ENCODE data around the gene RIMBP2.
"Not testable (repeated sequence)": the region's sequence is repeated elsewhere in the genome, so short reads cannot be mapped to it uniquely, and the experiment has no call there.

The RIMBP2 gene

DNA sequence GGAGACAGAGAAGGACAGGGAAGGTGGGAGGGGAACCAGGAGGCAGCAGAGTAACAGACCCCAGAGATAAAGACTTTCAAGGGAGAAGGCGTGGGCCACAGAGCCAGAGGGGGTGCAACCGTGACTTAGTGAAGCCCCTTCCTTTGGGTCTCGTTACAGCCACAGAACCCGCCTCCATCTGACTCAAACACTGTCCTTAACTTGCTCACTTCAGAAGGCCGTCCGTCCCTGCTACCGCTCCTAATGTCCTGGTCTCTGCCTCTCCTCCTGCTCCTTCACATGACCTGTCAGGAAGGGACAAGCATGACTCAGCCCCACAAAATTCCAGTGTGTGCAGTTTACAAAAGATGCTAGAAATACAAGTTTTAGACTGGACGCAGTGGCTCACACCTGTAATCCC is 18.0 kb downstream of the RIMBP2 start:
- Histone ChIP-seq H3K9me3 (ENCODE audit: control insufficient read depth in 2 of 2, low read length in 2 of 2) (no peaks in the 10 kb centered on the region), H3K27me3 (ENCODE audit: control insufficient read depth in 2 of 2, insufficient read depth in 2 of 2, low read length in 2 of 2) (no peaks in the 10 kb centered on the region), H3K9ac (ENCODE audit: low read depth in 1 of 2, low read length in 2 of 2) (no peak overlapping the region), H3K4me3 (ENCODE audit: low read length in 2 of 2) (no peak overlapping the region), H3K4me1 (ENCODE audit: control insufficient read depth in 2 of 2, insufficient read depth in 2 of 2, low read length in 2 of 2) (no peaks in the 10 kb centered on the region), H3K27ac (ENCODE audit: low read depth in 2 of 2, low read length in 2 of 2) (no peak overlapping the region), H3K36me3 (ENCODE audit: control insufficient read depth in 2 of 2, insufficient read depth in 2 of 2, low read length in 2 of 2) (no peaks in the 10 kb centered on the region)

DNA sequence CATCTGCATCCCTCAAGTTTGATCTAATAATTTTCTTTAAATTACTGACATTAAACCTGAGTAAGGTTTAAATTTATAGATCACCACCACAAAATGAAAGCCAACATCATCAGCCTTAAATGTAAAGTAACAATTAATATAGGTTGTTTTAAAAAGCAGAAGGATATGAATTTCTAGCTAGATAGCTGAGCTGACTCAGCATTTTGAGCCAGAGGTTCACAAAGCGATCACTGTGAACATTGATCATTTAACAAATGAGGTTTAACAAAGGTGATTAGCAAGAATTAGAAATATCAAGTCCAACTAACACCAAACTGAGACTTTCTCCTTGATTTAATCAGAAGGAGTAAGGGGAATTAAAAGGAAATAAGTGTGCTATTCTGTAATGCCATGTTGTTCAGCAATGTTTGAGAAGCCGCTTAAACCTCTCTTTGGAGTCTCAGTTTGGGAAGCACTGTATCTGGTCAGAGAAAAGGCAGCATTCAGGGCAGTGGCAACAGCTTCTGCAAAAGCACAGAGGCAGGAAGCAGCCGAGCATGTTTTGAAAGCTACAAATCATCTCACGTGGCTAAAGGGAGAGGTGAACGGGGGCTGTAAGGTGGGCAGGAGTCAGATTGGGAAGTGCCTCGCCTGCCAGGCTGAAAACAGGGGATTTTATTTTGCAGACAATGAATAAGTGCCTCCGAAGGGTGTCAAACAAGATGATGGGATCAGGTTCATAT is 19.6 kb downstream of the RIMBP2 start:
- Histone ChIP-seq H3K36me3 (ENCODE audit: control insufficient read depth in 2 of 2, insufficient read depth in 2 of 2, low read length in 2 of 2) (no peaks in the 10 kb centered on the region), H3K27me3 (ENCODE audit: control insufficient read depth in 2 of 2, insufficient read depth in 2 of 2, low read length in 2 of 2) (no peaks in the 10 kb centered on the region), H3K9me3 (ENCODE audit: control insufficient read depth in 2 of 2, low read length in 2 of 2) (no peaks in the 10 kb centered on the region), H3K9ac (ENCODE audit: low read depth in 1 of 2, low read length in 2 of 2) (no peak overlapping the region), H3K27ac (ENCODE audit: low read depth in 2 of 2, low read length in 2 of 2) (no peak overlapping the region), H3K4me1 (ENCODE audit: control insufficient read depth in 2 of 2, insufficient read depth in 2 of 2, low read length in 2 of 2) (no peaks in the 10 kb centered on the region), H3K4me3 (ENCODE audit: low read length in 2 of 2) (no peak overlapping the region)

DNA sequence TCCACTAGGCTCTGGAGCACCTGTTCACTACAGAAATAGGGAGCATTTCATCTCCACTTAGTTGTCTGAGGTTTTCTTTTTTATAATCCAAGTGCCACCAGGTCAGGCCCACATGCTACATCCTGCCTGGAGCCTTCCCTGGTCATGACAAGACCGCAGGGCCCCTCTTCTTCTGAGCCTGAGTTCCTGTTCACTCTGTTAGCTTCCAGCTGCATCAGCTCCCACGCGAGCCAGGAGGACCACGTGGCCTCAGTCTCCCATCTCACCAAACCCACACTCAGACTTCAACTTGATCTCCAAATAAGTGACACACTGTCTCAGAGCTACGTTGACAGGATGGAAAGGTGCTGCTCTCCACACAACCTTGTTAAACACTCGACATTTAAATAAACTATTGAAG is 21.0 kb downstream of the RIMBP2 start:
- Histone ChIP-seq H3K9ac (ENCODE audit: low read depth in 1 of 2, low read length in 2 of 2) (no peak overlapping the region), H3K27me3 (ENCODE audit: control insufficient read depth in 2 of 2, insufficient read depth in 2 of 2, low read length in 2 of 2) (no peaks in the 10 kb centered on the region), H3K4me3 (ENCODE audit: low read length in 2 of 2) (no peak overlapping the region), H3K4me1 (ENCODE audit: control insufficient read depth in 2 of 2, insufficient read depth in 2 of 2, low read length in 2 of 2) (no peaks in the 10 kb centered on the region), H3K9me3 (ENCODE audit: control insufficient read depth in 2 of 2, low read length in 2 of 2) (no peaks in the 10 kb centered on the region), H3K36me3 (ENCODE audit: control insufficient read depth in 2 of 2, insufficient read depth in 2 of 2, low read length in 2 of 2) (no peaks in the 10 kb centered on the region), H3K27ac (ENCODE audit: low read depth in 2 of 2, low read length in 2 of 2) (no peak overlapping the region)

DNA sequence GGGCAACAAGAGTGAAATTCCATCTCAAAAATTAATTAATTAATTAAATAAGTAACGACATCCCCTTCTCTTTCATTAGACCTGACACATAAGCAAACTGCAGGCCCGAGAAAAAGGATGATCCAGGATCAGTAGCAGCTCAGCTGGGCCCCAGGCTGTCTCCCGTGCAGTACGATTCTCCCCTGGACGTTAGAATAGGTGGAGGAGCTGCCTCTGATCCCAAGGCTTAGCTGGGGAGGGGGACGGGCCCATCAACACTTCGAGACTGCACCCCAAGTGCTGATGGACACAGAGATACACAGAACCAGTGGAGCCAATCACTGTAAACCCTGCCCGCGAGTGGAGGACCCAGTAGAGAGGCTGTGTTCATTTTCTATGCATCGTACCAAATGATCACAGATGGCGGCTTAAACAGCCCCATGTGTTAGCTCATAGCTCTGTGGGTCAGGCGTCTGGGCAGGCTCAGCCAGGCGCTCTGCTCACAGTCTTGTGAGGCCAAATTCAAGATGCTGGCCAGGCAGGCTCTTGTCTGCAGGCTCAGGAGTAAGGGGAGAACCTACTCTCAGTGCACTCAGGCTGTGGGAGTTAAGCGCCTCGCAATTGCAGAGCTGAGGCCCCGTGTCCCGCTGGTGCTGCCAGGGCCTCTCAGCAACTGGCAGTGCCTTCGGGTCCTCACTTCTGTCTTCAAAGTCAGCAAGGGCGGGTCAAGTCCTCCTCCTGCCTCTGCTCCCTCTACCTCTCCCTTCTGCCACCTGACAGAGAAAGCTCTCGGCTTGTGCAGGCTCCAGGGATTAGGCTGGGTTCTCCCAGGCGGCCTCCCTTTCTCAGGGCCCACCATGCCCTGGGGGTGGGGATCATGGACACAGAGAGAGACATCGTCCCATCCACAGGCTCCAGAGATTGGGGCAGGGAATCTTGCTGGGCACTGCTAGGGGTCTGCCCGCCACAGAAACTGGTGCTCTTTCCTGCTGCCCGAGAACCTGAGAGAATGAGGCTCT is 26.4 kb downstream of the RIMBP2 start:
- Histone ChIP-seq H3K4me3 (ENCODE audit: low read length in 2 of 2) (no peak overlapping the region), H3K27ac (ENCODE audit: low read depth in 2 of 2, low read length in 2 of 2) (no peak overlapping the region), H3K9ac (ENCODE audit: low read depth in 1 of 2, low read length in 2 of 2) (no peak overlapping the region), H3K9me3 (ENCODE audit: control insufficient read depth in 2 of 2, low read length in 2 of 2) (no peaks in the 10 kb centered on the region), H3K27me3 (ENCODE audit: control insufficient read depth in 2 of 2, insufficient read depth in 2 of 2, low read length in 2 of 2) (no peaks in the 10 kb centered on the region), H3K4me1 (ENCODE audit: control insufficient read depth in 2 of 2, insufficient read depth in 2 of 2, low read length in 2 of 2) (no peaks in the 10 kb centered on the region), H3K36me3 (ENCODE audit: control insufficient read depth in 2 of 2, insufficient read depth in 2 of 2, low read length in 2 of 2) (no peaks in the 10 kb centered on the region)

DNA sequence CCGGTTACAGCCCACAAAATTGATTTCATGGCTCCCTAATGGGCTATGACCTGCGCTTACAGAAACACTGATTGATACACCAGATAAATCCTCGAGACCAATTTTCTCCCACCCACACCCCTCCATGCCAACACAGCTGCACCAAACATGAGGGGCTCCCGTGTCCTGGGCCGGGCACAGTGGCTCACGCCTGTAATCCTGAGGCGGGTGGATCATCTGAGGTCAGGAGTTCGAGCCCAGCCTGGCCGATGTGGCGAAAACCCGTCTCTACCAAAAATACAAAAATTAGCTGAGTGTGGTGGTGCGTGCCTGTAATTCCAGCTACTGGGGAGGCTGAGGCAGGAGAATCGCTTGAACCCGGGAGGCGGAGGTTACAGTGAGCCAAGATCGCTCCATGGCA is 27.1 kb downstream of the RIMBP2 start:
- not testable (repeated sequence) for H3K9me3 ChIP-seq (ENCODE audit: control insufficient read depth in 2 of 2, low read length in 2 of 2); H3K4me1 ChIP-seq (ENCODE audit: control insufficient read depth in 2 of 2, insufficient read depth in 2 of 2, low read length in 2 of 2); H3K9ac ChIP-seq (ENCODE audit: low read depth in 1 of 2, low read length in 2 of 2); H3K27ac ChIP-seq (ENCODE audit: low read depth in 2 of 2, low read length in 2 of 2); H3K36me3 ChIP-seq (ENCODE audit: control insufficient read depth in 2 of 2, insufficient read depth in 2 of 2, low read length in 2 of 2); H3K27me3 ChIP-seq (ENCODE audit: control insufficient read depth in 2 of 2, insufficient read depth in 2 of 2, low read length in 2 of 2); H3K4me3 ChIP-seq (ENCODE audit: low read length in 2 of 2)

DNA sequence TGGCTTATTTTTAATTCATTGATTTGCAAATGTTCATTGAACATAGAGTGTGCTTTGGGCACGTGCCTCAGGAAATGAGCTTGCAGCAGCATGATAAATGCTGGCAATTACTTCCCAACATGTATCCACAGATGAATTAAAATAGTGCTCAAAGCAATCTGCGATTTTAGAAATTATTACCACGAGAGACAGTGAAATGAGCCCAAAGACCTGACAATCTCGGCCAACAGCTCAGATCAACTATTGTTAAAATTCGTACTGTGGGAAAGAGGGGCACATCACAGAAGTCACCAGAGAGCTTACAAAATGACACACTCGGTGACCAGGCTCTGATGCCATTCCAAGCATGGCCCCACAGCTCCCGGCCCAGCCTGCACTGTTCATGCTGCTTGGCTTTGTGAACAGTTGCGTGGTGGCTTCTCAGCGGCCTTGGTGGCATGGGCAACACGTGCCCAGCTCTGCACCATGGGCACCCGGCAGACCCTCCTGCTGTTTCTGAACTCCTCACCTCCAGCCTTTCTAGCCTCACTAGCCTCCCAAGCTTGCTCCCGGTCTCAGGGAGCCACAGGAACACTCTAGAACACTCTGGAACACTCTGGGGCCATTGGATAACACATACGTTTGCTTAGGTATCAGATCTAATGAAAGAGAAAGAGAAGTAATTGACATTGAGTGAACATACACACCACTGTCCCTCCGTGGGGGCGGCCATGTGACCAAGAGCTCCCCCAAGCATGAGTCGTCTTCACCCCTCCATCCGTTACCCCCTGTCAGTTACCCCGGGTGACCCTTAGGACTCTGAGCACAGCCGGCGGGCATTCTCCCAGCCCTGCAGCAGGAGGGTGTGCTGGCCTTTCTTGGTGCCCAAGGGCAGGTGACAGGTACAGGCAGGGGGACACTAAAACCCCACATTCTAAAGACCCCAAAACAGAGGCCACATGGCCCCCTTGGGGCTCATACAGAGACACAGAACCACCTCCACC is 28.0 kb downstream of the RIMBP2 start:
- Histone ChIP-seq H3K36me3 (ENCODE audit: control insufficient read depth in 2 of 2, insufficient read depth in 2 of 2, low read length in 2 of 2) (no peaks in the 10 kb centered on the region), H3K27me3 (ENCODE audit: control insufficient read depth in 2 of 2, insufficient read depth in 2 of 2, low read length in 2 of 2) (no peaks in the 10 kb centered on the region), H3K4me1 (ENCODE audit: control insufficient read depth in 2 of 2, insufficient read depth in 2 of 2, low read length in 2 of 2) (no peaks in the 10 kb centered on the region), H3K9me3 (ENCODE audit: control insufficient read depth in 2 of 2, low read length in 2 of 2) (no peaks in the 10 kb centered on the region), H3K9ac (ENCODE audit: low read depth in 1 of 2, low read length in 2 of 2) (no peak overlapping the region), H3K27ac (ENCODE audit: low read depth in 2 of 2, low read length in 2 of 2) (no peak overlapping the region), H3K4me3 (ENCODE audit: low read length in 2 of 2) (no peak overlapping the region)

DNA sequence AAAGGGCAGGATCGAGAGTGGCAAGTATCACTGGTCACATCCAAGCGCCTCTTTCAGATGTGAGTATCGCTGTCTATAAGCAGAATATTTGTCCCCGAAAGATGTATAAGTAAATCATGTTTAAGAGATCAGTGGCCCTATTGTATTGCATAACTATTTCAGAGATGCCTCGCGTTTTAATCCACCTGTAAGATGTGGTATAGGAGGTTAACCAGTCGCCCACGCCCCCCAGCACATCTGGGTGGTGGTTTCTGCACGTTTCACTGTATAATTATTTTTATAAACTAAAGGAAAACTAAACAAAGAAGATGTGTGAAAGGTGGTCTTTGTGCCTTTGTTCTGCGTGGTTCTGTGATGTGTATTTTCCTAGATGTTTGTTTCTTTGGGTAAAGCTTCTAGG is 28.9 kb downstream of the RIMBP2 start:
- Histone ChIP-seq H3K9ac (ENCODE audit: low read depth in 1 of 2, low read length in 2 of 2) (no peak overlapping the region), H3K36me3 (ENCODE audit: control insufficient read depth in 2 of 2, insufficient read depth in 2 of 2, low read length in 2 of 2) (no peaks in the 10 kb centered on the region), H3K4me3 (ENCODE audit: low read length in 2 of 2) (no peak overlapping the region), H3K9me3 (ENCODE audit: control insufficient read depth in 2 of 2, low read length in 2 of 2) (no peaks in the 10 kb centered on the region), H3K27ac (ENCODE audit: low read depth in 2 of 2, low read length in 2 of 2) (no peak overlapping the region), H3K4me1 (ENCODE audit: control insufficient read depth in 2 of 2, insufficient read depth in 2 of 2, low read length in 2 of 2) (no peaks in the 10 kb centered on the region), H3K27me3 (ENCODE audit: control insufficient read depth in 2 of 2, insufficient read depth in 2 of 2, low read length in 2 of 2) (no peaks in the 10 kb centered on the region)

DNA sequence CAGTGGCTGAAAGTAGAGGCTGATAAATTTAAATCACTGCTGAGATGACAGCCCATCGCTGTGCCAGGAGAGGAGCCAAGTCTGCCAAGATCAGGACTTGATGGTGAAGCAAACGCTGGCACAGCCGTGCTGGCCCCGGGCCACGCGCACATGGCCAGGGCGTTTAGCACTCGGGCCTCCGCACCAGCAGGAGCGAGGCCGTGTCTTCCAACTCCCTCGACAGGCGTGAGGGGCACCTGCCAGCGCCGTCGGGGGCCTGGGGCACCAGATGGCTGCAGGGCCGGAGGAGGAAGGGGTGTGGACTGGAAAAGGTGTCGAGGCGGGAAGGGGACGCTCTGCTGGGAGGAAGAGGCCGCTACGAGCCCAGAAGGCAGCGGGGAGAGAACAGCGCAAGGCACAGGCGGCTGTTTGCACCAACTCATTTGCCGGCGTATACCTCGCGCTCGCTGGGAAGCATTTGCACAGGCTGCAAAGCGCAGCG is 29.5 kb downstream of the RIMBP2 start:
- no peaks in the 10 kb centered on the region for H3K9me3 ChIP-seq (ENCODE audit: control insufficient read depth in 2 of 2, low read length in 2 of 2)
- H3K27ac ChIP-seq (ENCODE audit: low read depth in 2 of 2, low read length in 2 of 2), result no peak overlapping the region
- no peak overlapping the region for H3K9ac ChIP-seq (ENCODE audit: low read depth in 1 of 2, low read length in 2 of 2)
- H3K27me3 ChIP-seq (ENCODE audit: control insufficient read depth in 2 of 2, insufficient read depth in 2 of 2, low read length in 2 of 2), result no peaks in the 10 kb centered on the region
- no peaks in the 10 kb centered on the region for H3K36me3 ChIP-seq (ENCODE audit: control insufficient read depth in 2 of 2, insufficient read depth in 2 of 2, low read length in 2 of 2)
- H3K4me3 ChIP-seq (ENCODE audit: low read length in 2 of 2), result no peak overlapping the region
- H3K4me1 ChIP-seq (ENCODE audit: control insufficient read depth in 2 of 2, insufficient read depth in 2 of 2, low read length in 2 of 2), result no peaks in the 10 kb centered on the region

DNA sequence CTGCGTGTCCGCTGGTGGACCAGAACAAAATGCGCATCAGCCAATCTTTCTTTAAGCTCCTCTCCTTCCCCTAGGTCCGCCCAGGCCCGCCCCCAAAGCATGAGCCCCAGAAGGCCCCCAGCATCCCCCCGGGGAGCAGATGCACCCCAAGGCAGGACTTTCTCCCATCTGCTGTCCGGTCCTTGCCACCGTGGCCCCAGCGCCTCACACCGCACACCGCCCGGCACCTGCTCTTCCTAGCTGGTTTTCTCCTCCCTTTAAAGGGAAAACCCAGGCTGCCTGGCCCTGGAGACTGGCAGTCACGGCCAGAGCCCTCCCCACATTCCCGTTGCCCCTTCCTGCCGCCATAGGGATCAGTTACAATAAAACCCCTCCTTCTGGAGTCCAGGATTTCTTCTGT is 30.2 kb downstream of the RIMBP2 start:
- Histone ChIP-seq H3K9ac (ENCODE audit: low read depth in 1 of 2, low read length in 2 of 2) (no peak overlapping the region), H3K27me3 (ENCODE audit: control insufficient read depth in 2 of 2, insufficient read depth in 2 of 2, low read length in 2 of 2) (no peaks in the 10 kb centered on the region), H3K27ac (ENCODE audit: low read depth in 2 of 2, low read length in 2 of 2) (no peak overlapping the region), H3K4me1 (ENCODE audit: control insufficient read depth in 2 of 2, insufficient read depth in 2 of 2, low read length in 2 of 2) (no peaks in the 10 kb centered on the region), H3K4me3 (ENCODE audit: low read length in 2 of 2) (no peak overlapping the region), H3K9me3 (ENCODE audit: control insufficient read depth in 2 of 2, low read length in 2 of 2) (no peaks in the 10 kb centered on the region), H3K36me3 (ENCODE audit: control insufficient read depth in 2 of 2, insufficient read depth in 2 of 2, low read length in 2 of 2) (no peaks in the 10 kb centered on the region)
